CD4-positive, alpha-beta T cell treated with Interleukin-15 for 1 hour (primary cell): ENCODE measurements around the gene NBEA.

Experiments used
- DNase-seq: peaks from one replicate; pipeline ENCODE4 v3.0.0-alpha.2; 2020

NBEA gene

DNA sequence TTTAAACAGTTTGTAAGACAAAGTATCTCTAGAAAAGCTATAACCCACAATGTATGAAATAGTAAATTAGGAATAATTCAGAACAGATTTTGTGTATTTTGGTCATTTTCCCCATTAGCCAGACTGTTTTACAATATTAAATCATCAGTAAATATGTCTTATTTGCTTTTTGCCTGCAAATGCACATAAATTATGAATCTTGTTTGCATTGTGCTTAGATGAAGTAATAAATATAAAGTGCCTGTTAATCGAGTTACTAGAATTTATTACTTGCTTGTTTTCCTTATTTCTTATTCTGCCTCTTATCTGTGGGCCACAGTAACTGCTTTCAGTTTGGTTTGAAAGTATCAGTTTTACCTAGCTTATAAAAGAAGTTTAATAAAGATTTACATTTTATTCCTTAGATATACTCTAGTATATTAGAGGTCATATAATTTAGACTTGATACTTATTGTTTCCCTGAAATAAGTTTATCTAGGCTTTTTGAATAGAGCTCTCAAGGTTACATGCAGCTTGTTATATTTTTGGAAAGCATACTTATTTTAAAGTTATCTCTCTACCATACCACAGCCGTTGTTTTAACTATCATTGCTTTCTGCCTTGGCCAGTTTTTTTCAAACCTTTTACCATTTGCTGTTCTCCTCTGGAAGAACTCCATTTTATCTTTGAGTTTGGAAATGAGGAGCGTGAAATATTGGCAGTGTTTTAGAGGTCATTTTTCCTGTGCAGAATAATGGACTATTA lies 238.0 kb downstream of the NBEA start:
- no peak for DNase-seq

DNA sequence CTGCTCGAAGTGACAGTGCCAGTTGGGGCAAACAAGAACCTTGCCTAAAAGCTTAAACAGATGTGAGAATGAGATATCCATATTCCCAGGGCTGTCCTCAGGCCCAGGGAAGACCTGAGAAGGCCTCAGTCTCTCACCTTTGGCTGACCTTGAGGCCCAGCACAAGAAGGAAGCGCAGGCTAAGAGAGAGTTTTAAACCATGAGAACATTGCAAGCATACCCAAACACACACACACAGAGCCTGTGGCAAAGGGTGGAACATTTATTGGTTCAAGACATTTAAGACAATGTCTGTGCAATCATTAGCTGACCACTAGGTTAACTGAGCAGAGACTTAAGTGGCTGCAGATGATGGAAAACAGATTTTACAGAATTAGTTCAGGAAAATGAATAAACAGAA lies 248.2 kb downstream of the NBEA start:
- DNase-seq, result no peak

DNA sequence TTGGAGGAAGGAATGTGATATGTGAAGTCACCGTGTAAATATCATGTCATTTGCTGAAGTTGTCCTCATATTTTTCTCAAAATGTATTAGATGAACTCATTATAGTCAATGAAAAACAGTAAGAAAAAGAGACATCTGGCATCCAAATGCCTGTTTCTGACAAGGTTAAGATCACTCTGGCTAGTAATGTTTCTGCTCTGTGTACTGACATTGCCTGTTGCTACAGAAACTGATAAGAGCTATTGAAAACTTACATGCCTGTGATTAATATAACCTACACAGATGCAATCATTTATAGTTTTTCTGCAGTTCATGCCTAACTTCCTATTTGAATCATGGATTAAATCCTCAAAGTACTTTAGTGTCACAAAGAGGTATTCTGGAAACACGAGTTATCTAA lies 249.8 kb downstream of the NBEA start:
- DNase-seq, result no peak

DNA sequence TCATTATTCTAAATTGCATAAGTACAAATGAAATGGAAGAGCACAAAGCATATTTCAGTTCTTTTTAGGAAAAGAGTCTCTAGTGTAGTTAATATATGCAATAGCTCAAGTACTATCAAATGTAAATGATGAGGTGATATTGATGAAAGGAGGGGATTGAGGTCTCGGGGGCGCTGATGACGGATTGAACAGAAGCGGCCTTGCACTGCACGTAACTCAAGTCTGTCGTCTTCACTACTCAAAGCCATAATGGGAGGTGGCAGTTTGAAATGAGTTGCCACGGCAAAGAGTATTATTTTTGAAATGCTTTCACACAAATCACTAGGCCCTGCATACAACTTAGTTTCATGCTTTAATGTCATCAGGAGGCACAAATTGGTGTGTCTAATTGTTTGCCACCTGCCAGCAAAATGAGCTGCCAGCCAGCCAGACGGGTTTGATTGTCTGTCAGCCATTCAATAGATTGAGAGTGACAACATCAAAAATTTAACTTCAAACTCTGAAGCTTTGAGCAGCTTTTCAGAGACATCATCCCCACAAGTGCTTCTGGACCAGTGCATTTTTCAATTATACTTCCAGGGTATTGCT lies 256.6 kb downstream of the NBEA start:
- DNase-seq, result no peak

DNA sequence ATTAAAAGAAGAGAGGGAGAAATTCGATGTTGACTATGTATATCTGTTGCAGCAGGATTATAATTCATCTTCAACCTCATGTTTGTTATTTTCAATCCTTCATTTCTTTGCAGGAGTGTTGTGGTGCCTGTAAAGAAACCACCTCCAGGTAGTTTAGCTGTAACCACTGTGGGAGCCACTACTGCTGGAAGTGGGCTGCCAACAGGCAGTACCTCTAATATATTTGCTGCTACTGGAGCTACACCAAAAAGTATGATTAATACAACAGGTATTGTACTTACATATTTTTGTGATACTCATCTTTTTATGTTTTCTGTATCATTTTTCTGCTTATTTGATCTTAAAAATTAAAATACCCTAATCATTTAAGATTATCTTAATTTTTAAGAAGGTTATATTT lies 266.5 kb downstream of the NBEA start:
- DNase-seq, result no peak

DNA sequence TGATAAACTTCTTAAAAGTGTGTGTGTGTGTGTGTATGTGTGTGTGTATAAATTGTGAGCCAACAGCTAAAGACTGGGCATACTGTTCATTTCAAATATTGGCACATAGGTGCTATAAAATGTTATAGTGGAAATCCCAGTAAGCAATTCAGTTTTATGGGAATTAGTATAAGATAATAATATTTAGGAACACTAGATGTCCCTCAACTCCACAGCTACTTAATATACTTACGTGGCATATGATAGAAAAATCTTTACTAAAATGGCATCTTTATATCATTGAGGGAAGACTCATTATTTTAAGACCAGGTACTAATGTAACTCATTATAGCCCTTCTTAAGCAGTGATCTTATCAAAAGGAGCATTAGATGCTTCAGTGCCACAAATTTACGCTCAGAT lies 268.2 kb downstream of the NBEA start:
- no peak for DNase-seq

DNA sequence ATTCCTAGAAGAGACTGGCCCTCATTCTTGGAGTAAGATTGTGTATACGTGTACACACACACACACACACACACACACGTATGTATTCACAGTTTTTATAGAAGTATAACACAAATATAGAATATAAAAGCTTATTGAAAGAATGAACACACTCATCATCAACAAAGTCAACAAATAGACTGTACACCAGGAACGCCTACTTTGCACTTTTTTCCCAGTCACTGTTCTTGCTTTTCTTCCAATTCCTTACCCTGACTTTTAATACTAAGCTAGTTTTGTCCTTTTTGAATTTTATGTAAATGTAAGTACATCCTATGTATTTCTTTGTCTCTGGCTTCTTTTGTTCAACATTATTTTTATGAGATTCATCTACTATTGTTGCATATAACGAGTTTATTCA lies 269.9 kb downstream of the NBEA start:
- DNase-seq, result no peak

DNA sequence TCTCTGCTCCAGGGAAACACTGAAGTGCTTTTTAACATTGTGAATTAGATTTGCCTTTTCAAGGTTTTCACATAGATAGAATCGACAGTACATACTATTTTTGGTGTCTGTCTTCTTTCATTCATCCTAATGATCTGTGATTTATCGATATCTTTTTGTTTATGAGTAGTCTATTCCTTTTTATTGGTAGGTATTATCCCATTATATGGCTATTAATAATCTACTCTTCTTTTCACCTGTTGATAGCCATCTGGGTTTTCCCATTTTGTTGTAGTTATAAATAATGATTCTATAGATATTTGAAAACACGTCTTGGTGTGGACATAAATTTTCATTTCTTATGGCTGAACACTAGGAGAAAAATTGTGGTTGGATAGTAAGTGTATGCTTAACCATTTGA lies 271.8 kb downstream of the NBEA start:
- no peak for DNase-seq

DNA sequence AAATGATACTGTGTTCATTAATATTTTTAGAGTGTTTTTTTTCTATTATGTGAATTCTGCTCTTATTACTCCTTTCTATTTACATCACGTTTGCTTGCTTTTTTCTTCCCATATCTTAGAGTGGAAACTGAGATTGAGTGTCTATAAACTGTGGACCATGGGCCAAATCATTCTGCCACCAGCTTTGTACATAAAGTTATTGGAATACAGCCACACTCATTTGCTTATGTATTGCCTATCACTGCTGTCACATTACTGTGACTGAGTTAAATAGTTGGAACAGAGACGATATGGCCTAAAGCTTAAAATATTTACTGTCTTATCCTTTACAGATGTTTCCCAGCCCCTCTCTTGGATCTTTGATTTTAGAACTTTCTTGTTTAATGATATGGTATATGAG lies 274.1 kb downstream of the NBEA start:
- DNase-seq, result no peak

DNA sequence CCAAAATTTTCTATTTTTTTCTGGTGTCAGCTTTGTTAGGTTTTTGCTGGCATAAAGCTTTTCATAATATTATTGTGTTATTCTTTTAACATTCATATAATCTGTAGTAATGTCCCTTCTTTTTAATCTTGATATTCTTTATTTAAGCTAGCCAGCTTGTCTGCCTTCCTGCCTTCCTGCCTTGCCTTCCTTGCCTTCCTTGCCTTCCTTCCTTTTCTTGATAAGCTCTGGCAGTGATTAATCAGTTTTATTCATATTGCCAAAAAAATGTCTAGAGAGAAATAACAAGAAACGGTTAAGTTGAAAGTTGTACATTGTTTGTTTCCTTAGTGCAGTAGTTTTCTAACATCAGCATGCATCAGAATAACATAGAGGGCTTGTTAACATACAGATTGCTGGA lies 277.0 kb downstream of the NBEA start:
- DNase-seq, result no peak

DNA sequence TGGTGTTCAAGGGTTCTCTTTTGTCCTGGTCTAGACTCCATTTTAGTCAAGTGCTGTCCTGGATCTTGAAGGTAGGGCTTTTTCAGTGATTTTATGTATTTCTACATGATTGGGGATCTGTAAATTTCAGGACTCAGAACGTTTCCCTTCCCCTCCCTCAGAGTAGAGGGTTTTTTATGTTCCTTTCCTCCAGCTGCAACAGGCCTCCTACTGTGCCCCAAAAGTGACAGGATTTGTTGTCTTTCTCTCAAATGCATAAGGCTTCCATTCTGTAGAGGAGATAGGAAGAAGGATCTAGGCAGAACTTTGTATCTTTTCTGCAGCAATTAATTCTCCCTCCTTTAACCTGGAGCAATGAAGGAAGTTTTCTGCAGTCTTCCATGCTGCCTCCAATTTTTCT lies 283.1 kb downstream of the NBEA start:
- no peak for DNase-seq

DNA sequence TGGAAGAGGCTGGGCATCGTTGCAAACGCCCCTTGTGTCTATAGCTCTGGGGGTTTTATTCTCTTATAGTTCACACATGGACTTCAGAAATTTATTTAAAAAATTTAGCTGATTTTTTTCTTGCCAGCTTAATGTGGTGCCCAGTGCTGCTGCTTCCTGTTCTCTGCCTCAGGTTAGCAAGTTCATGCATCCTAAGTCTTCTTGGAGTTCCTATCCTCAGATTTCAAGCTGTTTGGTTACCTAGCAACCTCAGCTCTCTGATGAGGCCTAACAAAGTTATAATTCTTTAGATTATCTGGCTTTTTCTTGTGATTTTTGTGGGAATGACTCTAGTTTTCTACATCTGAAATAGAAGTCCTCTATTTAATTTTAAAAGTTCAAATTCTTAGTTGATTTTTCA lies 283.5 kb downstream of the NBEA start:
- no peak for DNase-seq

DNA sequence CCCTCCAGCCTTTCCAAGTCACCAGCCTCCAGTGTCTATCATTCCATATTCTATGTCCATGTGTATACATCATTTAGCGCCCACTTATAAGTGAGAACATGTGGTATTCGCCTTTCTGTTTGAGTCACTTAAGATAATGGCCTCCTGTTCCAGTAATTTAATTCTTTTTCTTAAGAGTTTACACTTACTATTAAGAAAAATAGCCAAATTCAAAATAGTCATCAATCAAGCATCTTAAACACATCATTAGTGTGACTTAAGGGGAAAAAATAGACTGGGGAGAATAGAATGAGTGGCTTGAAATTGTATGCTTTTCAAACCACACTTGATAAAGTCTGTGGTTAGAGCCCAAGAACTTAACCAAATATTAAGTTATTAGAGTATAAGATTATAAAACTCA lies 286.5 kb downstream of the NBEA start:
- no peak for DNase-seq

DNA sequence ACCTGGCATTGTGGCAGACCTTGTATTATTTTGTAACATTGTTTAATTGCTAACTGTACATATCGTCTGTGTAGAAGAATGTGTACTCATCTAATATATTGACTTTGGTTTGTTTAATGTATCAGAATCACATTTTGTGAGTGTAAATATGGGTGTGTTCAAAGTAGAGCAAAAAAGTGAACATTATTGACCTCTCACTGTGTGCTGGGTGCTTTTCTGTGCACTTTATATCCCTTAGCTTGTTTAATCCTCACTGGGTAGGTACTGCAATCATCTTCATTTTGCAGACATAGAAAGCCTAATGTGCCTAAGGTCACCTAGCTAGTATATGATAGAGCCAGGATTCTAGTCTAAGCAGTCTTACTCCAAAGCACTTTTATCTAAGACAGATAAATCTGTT lies 289.4 kb downstream of the NBEA start:
- no peak for DNase-seq

DNA sequence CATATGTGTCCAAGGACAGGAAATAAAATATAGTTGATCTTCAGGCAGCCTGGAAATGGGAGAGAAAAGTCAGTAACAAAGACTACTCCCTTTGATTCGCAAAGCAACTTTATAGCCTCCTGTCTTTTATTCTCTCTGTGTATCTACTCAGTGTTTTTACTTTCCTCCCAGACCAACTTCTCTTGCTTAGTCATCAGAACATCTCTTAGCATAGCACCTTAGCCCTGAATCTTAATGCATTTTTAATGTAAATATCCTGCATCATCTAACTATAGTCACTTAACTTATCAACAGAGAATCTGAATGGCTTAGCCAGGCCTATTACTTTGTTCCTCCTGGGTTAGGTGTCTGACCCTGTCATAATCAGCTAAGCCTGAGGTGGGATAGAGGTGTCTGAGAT lies 296.2 kb downstream of the NBEA start:
- no peak for DNase-seq

DNA sequence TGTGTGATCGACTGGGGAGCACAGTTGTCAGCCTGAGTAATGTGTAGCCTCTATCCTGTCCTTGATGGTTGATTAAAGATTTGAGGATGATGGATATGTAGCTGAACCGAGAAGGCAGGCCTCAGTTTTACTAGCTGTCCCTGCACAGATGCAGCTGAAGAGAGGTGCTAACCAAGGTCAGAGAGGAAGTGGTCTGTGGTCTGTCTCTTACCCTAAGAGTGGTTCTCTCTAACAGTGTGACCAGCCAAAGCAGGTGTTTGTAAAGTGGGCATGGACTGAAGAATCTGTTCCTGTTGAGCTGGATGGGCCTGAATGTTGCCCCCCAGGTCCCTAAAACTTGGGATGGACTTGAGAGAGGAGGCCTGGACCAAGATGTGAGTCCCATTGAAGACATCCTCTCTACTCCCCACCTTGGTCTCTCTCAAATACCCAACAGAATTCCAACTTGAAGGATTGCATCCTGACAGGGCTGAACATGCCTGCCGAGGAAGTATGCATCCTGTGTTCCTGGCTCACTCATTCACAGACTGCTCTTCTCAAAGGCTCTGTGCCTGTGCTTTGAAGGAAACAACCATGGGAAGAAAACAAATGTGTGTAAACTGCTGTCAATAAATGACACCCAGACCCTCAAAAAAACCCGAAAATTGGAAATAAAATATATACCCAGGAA lies 310.6 kb downstream of the NBEA start:
- DNase-seq, result no peak

DNA sequence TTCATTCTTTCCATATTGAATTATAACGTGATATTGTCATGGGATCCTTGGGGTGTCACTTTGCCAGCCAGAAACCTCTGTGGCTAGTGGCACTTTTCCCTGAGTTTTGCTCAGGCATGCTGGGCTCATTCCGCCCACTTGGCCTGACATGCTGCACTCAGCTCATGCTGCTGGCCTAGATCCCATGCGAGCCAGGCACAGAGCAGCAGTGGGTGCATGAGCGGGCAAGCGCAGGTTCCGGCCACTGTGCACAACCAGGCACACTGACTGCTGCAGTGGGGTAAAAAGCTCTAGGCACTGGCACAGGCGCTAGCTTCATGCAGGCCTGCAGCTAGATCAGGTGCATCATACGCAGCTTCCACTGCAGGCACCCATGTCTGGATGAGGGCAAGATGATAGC lies 313.2 kb downstream of the NBEA start:
- DNase-seq, result no peak

DNA sequence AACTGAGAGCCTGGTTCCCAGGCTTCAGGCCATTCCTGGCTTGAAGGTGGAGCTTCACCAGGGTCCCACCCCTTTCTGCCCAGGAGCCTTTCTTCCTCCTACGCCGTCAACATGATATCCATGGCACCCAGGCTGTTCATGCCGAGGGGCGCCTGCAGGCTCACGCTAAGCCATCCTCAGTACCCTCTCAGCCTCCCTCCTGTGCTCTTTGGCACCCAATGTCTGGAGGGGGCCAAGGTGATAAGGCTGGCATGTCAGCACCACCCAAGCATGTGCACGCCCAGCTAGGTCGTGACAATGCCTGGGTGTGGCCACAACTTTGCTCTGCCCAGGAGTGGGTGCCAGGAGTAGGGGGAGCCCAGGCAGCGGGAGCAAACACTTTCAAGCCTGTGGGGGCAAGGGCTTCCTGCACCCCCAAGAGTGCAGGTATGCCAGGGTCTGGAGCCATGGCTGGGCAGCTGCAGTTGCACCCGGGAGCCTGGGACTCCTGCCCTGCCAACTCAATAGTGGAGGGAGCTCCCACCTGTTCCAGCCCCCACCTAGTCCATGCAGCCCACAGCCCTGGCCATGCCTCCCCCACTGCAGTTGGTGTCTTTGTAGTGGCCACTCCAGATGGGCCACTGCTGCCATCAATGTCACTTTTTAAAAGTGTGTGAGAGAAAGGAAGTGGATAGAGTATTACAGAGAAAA lies 314.5 kb downstream of the NBEA start:
- DNase-seq, result no peak

DNA sequence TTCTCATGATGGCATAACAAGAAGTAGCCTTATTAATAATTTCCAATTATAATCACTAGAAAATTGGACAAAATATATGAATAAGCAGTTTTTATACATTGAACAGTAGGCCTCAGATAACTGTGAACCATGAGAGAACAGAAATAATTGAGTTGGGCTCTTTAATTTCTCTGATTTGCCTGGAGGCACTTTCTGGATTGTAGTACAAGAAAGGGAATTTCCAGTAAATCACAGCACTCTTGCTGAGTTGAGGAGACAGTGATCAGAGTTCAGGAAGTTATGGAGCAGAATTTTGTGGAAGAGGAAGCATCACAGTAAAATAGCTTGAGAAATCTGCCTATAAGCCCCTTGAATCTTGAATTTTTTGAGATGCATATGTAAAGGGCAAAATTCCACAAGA lies 318.2 kb downstream of the NBEA start:
- no peak for DNase-seq

DNA sequence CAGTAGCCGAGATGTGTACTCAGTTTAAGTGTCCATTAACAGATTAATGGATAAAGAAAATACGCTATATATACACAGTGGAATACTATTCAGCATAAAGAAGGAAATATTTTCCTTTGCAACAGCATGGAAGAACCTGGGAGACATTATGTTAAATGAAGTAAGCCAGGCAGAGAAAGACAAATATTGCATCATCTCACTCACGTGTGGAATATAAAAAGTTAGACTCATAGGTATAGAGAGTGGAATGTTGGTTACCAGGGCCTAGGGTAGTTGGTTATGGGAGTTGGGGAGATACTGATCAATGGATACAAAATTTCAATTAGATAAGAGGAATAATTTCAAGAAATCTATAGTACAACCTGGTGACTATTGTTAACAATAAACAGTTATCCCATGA lies 324.3 kb downstream of the NBEA start:
- DNase-seq, result no peak

DNA sequence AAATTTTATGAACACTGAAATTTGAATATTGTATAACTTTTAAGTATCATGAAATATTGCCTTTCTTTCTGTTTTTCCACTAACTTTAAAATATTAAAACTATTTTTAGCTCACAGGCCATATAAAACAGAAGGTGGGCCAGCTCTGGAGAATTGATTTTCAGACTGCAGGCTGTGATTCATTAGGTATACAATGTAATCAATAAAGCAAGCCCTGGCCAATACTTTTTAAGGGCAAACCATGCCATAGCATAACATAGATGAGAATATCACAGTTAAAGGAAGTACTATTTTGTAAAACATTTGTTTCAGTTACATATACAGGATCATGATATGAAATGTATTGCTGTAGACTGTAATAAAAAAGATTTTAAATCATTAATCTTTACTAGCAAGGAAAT lies 336.8 kb downstream of the NBEA start:
- no peak for DNase-seq

DNA sequence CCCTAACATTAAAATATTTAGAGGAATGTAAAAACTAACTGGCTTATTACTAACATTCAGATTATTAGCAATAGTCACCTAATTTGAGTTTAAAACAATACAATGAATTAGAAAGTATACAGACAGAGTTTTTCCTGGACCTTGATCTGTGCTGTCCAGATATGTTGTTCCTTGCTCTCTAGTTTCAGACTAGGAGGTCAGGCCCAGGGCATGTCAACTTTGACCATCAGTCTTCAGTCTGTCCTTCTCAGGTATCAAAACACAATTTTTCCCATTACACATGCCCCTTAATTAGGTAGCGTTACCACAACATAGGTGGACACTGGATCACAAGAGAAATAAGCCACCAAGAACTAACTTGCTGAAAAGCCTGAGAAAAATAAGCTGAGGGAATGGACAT lies 337.4 kb downstream of the NBEA start:
- DNase-seq, result no peak

DNA sequence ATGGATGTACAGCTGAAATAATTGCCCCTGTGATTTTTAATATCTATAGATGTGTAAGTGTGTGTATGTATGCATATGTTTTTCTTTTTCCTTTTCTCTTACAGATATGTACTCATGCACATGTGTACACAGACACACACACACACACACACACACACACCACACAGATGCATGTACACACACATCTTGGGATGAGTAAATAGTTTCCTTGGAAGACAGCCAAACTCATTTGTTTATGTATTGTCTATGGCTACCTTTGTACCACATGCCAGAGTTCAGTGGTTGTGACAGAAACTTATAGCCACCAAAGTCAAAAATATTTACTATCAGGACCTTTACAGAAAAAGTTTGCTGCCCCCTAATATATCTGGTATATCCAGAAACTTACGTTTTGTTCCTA lies 341.8 kb downstream of the NBEA start:
- DNase-seq, result no peak

DNA sequence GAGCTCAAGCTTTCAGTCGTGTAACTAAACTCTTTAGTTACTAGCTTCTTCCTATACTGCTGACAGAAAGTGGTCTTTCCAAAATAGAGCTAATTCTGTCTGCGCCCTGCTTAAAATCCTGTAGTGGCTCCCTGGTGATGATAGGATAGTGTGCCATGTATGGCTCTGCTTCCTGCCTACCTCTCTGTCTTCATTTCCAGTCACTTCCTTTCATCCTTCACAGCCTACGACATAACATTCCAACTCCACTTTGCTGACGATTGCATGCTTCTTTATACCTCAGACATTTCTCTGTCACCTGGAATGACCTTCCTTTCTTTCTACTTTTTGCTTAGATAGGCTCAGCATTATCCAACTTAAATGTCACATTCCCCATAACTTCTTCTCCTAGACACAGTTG lies 343.6 kb downstream of the NBEA start:
- DNase-seq, result no peak
